GM19043 (cell line): ENCODE data around the gene UQCR10.

Experiments
- ATAC-seq: cut with Tn5 transposase; IDR thresholded peaks from one replicate; pipeline ENCODE4 v1.9.1; 2021; ENCODE audit warnings: low read depth; ENCODE audit not compliant: unreplicated experiment

Gene UQCR10

DNA sequence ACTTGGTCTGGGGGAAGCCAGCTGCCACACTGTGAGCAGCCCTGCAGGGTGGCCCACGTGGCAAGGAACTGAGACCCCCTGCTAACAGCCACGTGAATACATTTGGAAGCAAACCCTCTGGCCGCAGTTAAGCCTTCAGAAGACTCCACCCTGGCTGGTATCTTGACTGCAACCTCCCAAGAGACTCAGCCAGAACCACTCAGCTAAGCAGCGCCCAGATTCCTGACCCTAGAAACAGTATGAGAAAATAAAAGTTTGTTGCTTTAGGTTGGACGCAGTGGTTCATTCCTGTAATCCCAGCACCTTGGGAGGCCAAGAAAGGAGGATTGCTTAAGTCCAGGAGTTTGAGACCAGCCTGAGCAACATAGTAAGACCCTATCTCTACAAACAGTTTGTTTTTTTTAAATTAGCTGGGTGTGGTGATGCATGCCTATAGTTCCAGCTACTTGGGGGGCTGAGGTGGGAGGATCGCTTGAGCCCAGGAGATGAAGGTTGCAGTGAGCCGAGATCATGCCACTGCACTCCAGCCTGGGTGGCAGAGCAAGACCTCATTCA lies 9.0 kb upstream of the UQCR10 start:
- no peak for ATAC-seq

GRCh38 chr22:29758959-29759358 lies 8.2 kb upstream of the UQCR10 start:
- no peak for ATAC-seq

DNA sequence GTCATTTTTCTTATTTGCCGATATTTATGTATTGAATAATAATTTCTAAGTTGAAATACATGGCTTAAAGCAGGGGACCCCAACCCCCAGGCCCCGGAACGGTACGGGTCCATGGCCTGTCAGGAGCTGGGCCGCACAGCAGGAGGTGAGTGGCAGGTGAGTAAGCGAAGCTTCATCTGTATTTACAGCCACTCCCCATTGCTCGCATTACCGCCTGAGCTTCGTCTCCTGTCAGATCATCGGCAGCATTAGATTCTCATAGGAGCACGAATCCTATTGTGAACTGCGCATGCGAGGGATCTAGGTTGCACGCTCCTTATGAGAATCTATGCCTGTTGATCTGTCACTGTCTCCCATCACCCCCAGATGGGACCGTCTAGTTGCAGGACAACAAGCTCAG lies 4.9 kb upstream of the UQCR10 start:
- no peak for ATAC-seq

DNA sequence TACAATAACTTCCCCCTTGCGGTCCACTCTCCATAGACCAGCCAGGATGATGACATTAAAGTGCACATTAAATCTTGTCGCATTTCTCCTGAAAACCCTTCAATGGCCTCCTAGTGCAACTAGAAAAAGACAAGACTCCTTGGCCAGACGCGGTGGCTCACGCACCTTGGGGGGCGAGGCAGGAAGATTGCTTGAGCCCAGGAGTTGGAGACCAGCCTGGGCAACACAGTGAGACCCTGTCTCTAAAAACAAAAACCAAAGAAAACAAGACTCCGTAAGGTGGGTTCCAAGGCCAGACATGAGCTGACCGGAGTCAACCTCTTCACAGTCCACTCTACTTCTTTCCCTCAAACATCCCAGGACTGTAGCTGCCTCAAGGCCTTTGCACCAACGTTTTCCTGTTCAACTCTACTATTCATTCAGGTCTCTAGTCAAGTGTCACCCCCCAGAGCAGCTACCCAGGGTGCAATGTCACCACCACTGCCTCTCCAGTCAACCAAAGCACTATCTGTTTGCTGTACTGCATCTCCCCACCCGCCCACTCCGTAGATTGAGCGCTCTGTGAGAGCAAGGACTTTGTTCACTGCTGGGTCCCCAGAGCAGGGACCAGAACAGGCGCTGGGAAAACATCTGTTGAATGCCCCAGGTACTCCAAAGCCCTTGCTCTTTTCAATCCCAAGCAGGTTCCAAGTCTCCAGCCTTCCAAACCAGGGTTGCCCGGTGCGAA lies 1.1 kb upstream of the UQCR10 start:
- ATAC-seq = peak; percentile 18

DNA sequence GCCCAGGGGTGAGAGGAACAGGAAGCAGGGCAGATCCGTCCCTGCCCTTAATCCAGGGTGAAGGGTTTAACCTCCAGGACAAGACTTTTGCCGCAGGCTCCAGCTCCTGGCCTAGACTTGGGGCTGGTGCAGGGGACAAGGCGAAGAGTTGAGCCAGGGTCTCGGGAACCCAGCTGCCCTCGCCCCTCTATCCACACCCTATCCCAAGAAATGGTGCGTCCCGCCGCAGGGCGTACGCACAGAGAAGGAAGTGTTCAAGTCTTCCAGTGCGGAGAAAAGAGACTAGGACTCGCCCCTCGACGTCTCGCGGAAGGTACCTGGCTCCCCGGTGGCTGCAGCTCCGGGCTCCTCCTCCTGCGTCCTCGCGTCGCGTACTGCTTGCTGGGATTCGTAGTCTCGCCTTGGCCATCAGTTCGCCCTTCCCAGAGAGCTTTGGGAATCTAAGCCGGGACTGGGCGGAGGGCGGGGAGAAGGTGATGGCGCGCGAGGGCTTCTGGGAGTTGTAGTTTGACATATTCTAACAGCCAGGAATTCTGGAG lies 468 bp upstream of the UQCR10 start, which contains the start of gene ZMAT5:
TSS of gene ZMAT5 (minus strand) at position 376 of the 539 bp plus-strand sequence. CDS start 18,463 bp downstream, outside the sequence.
- peak; percentile 89 for ATAC-seq

GRCh38 chr22:29768052-29768693 lies 1.0 kb downstream of the UQCR10 start:
- ATAC-seq = no peak

DNA sequence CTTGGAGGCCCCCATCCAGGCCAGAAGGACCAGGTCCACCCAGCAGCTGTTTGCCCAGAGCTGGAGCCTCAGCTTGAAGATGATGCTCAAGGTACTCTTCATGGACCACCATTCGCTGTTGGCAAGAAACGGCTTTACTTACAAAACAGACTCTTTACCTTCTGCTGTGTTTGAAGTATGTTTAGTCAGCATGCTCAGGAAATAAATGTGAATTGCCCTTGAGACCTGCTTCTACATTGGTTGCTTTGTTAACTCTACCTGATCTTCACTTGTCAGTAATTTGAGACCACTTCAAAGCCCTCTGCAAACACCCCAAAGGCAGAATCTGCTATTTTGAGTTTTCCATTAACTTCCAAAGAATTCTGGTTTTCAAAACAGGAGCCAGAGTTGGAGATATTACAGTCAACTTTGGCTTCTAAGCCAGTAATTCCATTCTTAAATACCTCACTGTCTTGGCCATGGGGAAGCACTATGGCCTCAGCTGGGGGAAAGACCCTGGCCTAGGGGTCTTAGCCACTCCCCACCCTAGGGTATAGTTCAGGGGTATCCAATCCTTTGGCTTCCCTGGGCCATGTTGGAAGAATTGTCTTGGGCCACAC lies 2.7 kb downstream of the UQCR10 start:
- ATAC-seq = no peak

- ATAC-seq = no peak
Observed at GRCh38 chr22:29772170-29772641, 5.0 kb downstream of the UQCR10 start.

DNA sequence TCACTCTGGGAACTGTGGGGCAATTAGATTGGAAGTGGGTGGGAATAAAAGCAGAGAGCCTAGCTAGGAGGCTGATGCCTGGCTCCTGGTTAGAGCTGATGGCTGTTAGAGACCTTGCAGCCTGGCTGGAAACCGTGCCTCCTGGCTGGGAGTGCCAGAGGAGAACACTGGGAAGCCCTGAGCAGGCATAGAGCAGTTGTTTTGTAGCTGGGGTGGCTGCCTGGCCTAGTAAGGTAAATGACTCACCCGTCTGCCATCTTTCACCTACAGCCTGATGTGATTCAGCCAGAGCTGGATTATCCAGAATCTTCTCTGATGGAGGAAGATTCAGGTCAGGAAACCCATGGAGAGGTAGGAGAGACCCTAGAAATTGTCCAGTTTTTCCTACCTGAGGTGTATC lies 6.1 kb downstream of the UQCR10 start:
- no peak for ATAC-seq

- no peak for ATAC-seq
Observed at GRCh38 chr22:29780220-29780619, 13.1 kb downstream of the UQCR10 start.

DNA sequence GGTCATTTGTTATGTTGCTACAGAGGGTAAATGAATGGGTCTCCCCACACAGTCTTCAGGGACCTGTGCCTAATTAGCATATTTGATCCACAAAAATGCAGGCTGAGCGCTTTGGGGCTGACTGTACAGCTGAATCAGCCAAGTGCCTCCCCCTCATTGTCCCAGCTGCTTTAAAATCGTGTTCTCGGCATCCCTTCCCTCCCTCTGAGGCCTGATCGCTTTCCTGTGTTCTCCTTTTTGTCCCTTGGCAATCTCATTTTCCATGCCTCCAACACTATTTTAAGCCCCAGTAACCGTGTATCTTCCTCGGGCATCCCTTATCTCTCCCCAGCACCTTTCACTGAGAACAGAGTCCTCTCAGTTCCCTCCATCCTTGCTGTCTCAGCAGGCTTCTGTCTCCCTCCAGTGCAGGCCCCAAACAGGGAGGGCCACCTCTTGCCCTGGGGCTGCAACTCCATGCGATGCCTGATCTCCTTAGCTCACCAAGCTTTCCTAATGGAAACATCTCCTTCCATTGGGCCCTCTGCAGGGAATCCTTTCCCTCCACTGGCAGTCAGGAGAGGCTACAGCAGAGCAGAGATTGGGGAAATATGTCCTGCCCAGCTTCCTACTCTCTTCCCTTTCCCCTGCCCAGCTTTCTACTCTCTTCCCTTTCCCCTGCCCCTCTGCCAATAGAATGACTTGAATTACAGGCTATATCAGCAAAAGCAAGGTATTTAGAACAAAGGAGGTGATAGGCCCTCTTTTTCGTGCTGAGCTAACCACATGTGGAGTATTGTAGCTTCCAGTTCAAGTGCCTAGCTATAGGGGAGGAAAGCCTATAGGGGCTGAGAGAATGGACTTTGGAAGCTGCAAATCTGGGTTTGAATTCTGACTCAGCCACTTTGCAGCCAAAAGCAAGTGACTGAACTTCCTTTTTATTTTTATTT lies 13.8 kb downstream of the UQCR10 start:
- ATAC-seq = no peak

DNA sequence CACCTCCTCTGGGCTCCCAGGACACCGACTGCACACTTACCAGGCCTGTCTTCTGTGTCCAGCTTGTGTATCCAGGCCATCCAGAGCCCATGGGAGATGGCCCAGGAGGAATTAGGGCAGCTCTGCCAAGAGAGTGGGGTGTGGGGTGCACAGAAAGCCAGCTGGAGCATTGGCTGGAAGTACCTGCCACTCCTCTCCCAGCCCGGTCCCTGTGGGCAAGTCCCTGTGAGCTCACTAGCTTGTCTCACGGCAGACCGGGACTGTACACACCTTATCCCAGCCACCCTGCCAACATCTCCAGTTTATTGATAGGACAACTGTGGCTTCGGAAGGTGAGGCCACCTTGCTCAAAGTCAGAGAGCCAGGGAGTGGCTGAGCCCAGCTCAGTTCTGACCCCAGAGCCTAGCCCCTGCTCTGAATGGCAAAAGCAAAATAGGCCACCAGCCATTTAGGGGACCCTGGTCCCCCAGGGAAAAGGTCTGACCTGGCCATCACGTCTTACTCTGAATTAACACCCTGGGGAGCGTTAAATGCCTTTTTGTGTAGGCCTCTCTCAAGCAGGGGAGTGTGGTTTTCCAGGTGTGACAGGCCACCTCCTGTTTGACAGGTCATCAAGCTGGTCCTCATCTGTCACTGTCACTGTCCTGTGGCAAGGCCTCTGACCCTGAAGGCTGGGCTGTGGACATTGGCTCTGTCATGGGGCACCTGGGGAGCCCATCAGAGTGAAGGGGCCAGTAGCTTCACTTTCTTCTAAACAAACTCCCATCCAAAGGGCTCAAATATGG lies 15.1 kb downstream of the UQCR10 start:
- ATAC-seq = no peak

DNA sequence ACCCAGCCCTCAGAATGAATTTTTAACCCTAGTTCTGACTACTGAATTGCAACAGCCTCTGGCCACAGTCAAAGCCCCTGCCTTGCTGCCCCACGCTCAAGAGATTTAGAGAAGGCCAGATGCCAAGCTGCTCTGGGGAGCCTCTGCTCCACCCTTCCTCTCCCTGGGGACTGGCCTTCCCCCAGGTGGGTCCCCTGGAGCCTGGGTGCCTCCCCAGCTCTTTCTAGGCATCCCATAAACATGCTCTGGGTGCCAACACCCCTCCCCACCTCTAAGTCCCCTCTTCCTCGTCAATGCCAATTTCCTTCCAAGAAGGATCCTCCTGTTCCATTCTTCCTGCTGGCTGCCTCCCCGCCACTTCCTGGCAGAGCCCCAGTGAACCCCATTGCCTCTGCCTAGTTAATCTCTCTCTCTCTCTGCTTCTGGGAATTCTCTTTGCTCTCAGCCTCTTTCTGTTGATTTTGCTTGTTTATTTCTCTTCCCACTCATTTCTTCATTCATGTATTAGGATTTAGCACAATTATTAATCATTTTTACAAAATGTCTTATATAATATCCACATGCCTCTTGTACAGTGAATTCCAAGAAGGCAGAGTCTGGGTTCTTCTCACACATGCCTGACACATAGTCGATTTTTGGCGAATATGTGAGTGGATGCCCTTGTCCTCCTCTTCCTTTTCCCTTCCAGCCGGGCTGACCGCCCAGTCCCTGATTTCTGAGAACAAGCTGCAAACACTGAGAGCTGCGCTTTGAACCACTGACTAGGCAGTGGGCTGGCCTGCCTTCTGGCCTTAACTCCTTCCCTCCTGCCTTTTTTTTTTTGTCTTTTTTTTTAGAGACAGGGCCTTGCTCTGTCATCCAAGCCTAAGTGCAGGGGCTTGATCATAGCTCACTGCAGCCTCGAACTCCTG lies 17.5 kb downstream of the UQCR10 start:
- no peak for ATAC-seq

DNA sequence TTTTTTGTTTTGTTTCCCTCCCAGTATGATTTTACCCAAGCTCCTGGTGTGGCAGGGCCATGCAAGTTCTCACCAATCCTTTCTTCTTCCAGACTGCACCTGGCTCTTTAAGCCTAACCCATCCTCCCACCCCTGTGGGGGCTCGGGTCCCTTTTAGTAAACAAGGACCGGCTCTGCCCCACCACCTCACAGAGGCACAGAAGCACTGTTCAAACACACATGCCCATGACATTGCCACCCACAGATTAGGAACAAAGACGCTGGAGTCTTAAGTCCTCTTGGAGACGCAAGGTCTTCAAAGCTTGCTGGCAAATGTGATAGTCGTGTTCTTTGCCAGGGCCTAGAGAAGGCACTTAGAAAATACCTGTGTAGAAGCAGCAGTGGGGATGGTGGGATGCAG lies 18.9 kb downstream of the UQCR10 start:
- no peak for ATAC-seq

- no peak for ATAC-seq
Observed at GRCh38 chr22:29787371-29787980, 20.3 kb downstream of the UQCR10 start.

GRCh38 chr22:29788339-29789279 lies 21.4 kb downstream of the UQCR10 start:
- no peak for ATAC-seq

- ATAC-seq = no peak
Observed at GRCh38 chr22:29790061-29790460, 22.9 kb downstream of the UQCR10 start.
